ENCODE measurements around the gene POMGNT2.
"Not testable (repeated sequence)": the region's sequence is repeated elsewhere in the genome, so short reads cannot be mapped to it uniquely, and the experiment has no call there.

POMGNT2 gene

GRCh38 chr3:43075904-43076661 lies 29.8 kb downstream of the POMGNT2 start:
- no peak for DNase-seq

DNA sequence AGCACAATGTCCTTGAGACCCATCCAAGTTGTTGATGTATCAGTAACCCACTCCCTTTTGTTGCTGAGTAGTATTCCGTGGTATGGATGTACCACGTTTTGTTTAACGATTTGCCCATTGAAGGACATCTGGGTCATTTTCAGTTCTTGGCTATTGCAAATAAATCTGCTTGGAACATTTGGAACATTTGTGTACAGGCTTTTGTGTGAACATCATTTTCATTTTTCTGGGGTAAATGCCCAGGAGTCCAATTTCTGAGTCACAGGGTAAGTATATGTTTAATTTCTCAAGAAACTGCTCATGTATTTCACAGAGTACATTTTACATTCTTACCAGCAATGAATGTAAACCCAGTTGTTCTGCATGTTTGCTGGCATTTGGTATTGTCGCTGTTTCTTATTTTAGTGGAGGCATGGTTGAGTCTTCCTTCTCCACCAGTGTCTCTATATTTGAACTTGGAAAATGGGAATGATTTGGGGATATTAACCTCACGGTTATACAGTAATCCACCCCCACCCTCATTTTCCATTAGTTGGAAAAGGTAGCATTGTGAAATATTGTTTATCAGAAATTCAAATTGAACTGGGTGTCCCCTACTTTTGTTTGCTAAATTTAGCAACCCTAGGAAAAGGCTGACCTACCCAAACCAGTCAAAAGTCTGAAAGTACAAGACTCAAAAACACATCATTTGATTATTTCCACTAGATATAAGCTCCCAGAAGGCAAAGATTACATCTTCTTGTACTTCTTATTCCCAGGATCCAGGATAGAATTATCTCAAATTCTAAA lies 30.8 kb downstream of the POMGNT2 start:
- no peak for DNase-seq

DNA sequence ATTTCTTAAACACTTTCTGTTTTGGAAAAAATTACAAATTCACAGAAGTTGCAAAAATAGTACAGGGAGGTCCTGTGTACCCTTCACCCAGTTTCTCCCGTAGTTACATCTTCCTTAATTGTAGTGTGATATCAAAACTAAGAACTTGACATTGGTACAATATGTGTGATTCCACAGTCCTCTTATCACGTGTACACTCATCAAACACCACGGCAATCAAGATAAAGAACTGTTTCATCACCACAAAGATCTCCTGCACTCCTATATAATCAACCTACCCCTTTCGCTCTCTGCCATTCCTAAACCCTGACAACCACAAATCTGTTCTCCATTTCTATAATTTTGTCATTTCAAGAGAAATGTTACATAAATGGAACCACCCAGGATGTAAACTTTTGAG lies 31.4 kb downstream of the POMGNT2 start:
- DNase-seq: no peak

- DNase-seq: no peak
Measured at GRCh38 chr3:43073836-43074220, 32.1 kb downstream of the POMGNT2 start.

GRCh38 chr3:43073116-43073835 lies 32.6 kb downstream of the POMGNT2 start:
- no peak for DNase-seq

DNA sequence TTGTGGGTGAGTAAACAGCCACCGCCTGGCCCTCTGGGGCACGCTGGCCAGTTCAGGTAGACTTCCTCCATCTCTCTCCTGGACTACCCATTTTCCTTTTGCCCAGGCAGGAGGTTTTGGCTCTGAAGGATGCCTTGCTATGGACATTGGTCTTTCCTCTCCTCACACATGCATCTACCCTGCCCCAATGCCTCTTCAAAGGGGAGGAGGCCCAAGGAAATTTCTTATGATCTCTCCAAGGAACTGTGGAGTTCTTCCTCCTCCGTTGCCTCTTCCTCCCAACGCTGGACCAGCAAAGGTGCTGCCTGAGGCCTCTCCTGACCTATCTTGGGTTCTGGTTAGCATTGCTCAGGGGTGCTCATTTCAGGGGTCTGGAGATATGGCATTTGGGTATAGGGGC lies 33.5 kb downstream of the POMGNT2 start:
- DNase-seq: no peak

DNA sequence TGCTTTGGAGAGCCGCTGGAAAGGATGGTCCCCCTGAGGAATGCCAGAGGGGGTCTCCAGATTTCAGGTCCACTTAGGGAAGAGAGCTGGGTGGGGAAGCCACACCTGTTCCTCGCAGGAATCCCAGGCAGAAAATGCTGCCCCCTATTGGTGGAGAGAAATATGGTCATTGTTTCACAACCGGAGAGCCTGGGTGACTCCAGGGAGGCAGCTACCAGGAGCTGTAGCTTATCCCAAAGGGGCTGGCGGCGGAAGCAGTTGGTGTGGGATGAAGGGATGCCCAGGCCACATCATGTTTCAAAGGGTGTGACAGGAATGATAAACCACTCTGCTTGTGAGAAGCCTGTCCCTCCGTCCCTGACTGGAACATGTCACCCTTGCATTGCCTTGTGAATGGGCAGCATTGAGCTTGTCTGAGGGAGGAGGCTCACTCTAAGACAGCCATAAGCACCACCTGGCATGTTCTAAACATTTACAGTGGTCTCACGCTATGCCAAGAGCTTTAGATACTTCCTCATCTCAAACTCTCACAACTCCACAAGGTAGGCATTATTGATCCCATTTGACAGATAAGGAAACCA lies 34.5 kb downstream of the POMGNT2 start:
- DNase-seq: no peak

DNA sequence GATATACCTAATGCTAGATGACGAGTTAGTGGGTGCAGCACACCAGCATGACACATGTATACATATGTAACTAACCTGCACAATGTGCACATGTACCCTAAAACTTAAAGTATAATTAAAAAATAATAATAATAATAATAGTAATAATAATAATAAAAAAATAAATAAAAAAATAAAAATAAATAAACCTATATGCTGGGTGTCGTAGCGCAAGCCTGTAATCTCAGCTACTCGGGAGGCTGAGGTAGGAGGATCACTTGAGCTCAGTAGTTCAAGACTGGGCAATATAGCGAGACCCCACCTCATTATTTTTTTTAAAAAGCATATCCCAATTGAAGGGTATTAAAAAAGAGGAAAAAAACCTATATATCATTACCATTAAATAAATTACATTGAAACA lies 35.2 kb downstream of the POMGNT2 start:
- DNase-seq: not testable (repeated sequence)

DNA sequence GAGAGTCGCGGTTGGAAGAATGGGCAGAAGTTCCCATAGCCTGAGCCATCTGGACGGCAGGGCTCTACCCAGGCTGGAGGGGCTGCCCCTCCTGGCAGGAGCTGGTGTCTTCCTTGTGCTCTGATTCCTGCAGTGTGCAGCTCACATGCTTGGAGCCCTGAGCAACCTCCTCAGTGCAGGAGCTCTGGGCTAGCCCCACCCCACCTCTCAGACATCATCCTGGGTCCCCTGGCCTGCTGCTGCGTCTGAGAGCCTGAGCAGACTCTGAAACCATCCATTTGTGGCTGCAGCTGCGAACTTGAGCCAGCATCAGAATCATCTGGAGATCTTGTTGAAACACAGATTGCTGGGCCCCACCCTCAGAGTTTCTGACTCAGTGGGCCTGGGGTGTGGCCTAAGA lies 42.8 kb downstream of the POMGNT2 start:
- no peak for DNase-seq

- DNase-seq: no peak
Measured at GRCh38 chr3:43062564-43063040, 43.3 kb downstream of the POMGNT2 start.

- no peak for DNase-seq
Measured at GRCh38 chr3:43062040-43062563, 43.8 kb downstream of the POMGNT2 start.

DNA sequence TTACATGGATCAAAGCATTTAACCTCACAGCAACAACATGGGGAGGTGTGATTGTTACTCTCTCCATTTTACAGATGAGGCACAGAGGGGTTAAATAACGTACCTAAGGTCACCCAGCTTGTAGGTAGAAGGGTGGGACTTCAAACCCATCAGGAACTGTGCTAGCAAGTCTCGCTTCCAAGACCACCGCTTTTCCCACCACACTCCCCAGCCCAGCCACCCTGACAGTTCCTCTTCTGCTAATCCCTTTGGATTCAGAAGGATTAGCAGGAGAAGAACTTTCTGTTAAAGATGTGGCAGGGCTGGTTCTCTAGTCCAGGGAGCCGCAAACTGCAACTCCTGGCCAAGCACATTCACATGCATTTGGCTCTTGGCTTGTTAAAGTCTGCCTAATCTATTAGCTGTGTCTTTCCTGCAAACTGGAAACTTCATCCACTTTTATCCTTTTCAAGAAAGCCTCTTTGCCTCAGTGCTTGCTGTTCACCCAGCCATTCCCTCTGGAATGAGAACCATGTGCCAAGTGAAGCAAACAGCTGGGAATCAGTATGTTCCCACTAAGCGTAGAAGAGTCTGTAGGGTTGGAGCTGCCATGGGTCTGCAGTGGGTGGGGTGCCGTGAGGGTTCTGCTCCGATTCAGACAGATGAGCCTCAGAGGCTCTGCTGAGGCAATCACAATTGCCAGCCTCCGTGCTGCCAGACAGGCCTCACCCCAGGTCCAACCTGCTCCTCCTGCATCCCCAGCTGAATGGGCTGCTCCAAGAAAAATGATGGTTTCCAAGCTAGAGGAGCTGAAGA lies 44.6 kb downstream of the POMGNT2 start:
- DNase-seq: no peak

DNA sequence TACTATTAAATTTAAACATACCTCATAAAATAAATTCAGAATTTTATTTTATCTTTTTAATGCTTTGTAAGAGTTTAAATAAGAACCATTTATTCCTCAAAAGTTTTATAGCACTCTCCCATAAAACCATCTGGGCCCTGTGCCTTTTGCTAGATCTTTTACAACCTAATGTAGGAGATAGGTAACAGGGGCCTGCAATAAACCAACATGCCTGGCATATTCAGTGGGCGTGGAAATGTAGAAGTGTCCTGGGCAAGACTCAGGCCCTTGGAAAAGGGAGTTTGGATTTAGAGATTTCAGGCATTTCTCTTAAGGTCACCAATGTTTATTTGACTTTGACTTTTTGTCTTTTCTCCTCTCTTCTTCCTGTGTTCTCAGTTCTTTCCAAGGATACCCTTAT lies 46.4 kb downstream of the POMGNT2 start:
- no peak for DNase-seq

DNA sequence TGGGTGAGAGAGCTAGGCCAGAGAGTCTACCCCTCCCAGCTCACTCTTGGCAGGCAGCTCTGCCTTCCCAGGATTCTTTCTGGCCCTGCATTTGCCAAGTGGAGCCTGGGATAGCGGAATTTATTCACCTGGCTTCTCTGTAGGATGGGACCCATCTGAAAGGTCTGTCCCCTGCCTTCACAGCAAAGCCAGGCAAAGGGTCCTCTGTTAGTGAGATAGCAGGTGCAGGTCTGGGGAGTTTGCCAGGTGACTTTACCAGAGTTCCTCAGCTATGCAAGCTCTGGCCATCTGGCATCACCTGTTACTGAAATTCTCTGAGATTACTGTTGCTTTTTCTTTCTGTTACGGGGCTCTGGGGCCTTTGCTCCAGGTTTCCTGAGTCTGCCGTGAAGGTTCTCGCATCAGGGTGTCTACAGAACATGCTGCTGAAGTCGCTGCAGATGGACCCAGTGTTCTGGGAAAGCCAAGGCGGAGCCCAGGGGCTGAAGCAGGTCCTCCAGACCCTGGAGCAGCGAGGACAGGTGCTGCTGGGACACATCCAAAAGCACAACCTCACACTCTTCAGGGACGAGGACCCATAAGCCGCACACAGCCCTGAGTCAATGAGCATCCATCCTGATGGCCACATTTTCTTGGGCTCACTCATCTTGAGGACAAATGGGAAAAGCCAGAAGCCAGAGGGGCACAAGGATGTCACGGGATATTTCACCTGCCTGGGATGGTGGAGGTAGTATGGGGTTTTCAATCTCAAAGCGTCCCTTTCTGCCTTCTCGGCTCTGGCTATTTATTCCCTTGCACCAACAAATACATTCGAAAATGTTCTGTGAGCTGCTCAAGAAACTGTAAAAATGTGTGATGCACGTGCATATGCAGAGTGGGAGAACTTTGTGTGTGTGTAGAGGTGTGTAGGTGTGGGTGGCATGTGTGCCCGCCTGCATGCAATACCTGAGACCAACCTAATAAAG lies 49.8 kb downstream of the POMGNT2 start:
- DNase-seq: no peak

GRCh38 chr3:43055393-43055792 lies 50.5 kb downstream of the POMGNT2 start:
- DNase-seq: no peak

DNA sequence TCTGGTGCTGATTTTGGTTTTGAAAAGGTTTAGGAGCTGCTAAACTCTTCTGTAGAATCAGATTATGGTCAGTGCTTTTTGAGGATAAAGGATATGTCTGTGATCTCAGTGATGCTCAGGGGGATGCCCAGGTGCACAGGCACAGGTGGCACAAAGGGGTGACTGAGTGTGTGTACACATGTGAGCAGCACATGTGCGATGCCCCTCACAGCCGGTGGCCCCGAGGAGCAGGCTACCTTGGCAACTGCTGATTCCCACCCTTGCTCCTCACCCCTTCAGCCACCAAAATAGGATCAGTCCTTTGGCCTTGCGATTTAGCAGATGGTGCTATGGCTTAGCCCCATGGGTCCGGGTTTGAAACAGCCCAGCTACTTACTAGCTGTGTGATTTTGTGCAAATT lies 51.1 kb downstream of the POMGNT2 start:
- no peak for DNase-seq

GRCh38 chr3:43053291-43053690 lies 52.6 kb downstream of the POMGNT2 start:
- no peak for DNase-seq

DNA sequence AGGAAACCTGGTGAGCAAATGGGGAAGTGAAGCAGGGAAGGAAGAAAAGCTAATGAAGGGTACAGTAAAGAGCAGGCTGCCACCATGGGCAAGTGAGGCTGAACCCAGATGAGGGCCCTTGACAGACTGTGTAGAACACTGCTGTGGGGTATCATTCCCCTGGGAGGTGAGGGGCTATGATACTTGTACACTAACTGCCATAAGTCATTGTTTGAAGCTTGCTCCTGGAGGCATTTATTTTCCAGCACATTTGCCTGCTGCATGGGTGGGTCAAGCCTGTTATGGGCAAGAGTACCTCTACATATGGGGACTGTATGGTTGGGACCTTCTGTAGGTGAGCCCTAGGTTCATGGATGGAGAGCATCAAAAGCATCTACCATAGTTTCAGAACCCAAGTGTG lies 57.4 kb downstream of the POMGNT2 start:
- no peak for DNase-seq

DNA sequence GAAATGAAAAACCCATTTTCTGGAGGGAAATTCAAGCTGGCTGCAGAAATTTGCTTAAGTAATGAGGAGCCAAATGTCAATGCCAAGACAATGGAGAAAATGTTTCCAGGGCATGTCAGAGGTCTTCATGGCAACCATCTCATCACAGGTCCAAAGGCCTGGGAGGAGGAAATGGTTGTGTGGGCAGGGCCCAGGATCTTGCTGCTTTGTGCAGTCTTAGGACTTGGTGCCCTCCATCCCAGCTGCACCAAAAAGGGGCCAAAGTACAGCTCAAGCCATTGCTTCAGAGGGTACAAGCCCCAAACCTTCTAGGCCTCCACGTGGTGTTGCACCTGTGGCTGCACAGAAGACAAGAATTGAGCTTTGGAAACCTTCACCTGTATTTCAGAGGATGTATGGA lies 59.3 kb downstream of the POMGNT2 start:
- no peak for DNase-seq

- not testable (repeated sequence) for DNase-seq
Measured at GRCh38 chr3:43045079-43045478, 60.8 kb downstream of the POMGNT2 start.

DNA sequence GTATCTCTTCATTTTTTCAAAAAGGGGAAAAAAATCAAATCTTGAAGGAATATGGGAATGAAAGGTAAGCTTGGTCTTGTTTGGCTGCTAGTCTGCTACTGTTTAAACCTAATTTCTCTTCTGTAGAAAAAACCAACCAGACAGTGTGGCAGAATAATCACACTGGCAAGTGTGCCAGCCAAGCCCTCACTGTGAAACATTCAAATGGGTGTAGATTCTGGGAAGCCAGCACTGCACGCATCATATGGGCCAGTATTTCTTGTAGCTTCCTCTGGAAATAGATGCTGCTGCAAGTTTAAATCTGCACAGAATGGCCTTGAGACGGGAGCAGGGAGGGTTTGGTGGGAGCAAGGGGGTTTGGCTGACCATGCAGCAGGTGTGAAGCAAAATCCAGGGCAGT lies 62.1 kb downstream of the POMGNT2 start:
- DNase-seq: no peak

All from GF-D8 (cell line).